Activated CD8-positive, alpha-beta memory T cell treated with anti-CD3 and anti-CD28 coated beads, Interleukin-2, amount 10 ng/mL, durations not matched to agents 7 days and 5 days (primary cell): ENCODE results near the gene HOXD10. TPM values are rescaled to one million over a fixed set of nuclear protein-coding genes. Genes with fewer than 3 reads are reported as not detected.

Experiments
- ATAC-seq: fragments of 150-1000 bp; cut with Tn5 transposase; one replicate; pipeline ENCODE4 v1.10.0; 2021; ENCODE audit warnings: moderate library complexity
- CTCF ChIA-PET: fragments of 350-600 bp; sonication (Branson Sonifier 250); formaldehyde crosslinking; loops from one replicate; lab custom pipeline; 2021; ENCODE audit warnings: antibody characterized with exemption; lab: Charles Lee
- DNase-seq: peaks from one replicate; pipeline ENCODE4 v3.0.0-alpha.2; 2020
- H3K27ac Mint-ChIP-seq: one replicate; pipeline ENCODE4 v1.8.0; 2021; ENCODE audit warnings: mild to moderate bottlenecking, mixed read lengths
- H3K27me3 Mint-ChIP-seq: one replicate; pipeline ENCODE4 v1.8.0; 2021; ENCODE audit warnings: mixed read lengths
- H3K36me3 Mint-ChIP-seq: one replicate; pipeline ENCODE4 v1.8.0; 2021; ENCODE audit warnings: mild to moderate bottlenecking, mixed read lengths
- H3K4me1 Mint-ChIP-seq: one replicate; pipeline ENCODE4 v1.8.0; 2021; ENCODE audit warnings: mixed read lengths
- H3K4me3 Mint-ChIP-seq: one replicate; pipeline ENCODE4 v1.8.0; 2021; ENCODE audit warnings: mild to moderate bottlenecking, moderate library complexity, mixed read lengths
- H3K9me3 Mint-ChIP-seq: one replicate; pipeline ENCODE4 v1.8.0; 2022; ENCODE audit warnings: low read depth, mixed read lengths
- total RNA-seq, 2 experiments: library from RNA; stranded (reverse); gene quantifications; one replicate each; pipeline ENCODE4 v1.2.3, GENCODE V29; 2021

Gene HOXD10
- total RNA-seq, 2 experiments from 2014 or later: not detected

DNA sequence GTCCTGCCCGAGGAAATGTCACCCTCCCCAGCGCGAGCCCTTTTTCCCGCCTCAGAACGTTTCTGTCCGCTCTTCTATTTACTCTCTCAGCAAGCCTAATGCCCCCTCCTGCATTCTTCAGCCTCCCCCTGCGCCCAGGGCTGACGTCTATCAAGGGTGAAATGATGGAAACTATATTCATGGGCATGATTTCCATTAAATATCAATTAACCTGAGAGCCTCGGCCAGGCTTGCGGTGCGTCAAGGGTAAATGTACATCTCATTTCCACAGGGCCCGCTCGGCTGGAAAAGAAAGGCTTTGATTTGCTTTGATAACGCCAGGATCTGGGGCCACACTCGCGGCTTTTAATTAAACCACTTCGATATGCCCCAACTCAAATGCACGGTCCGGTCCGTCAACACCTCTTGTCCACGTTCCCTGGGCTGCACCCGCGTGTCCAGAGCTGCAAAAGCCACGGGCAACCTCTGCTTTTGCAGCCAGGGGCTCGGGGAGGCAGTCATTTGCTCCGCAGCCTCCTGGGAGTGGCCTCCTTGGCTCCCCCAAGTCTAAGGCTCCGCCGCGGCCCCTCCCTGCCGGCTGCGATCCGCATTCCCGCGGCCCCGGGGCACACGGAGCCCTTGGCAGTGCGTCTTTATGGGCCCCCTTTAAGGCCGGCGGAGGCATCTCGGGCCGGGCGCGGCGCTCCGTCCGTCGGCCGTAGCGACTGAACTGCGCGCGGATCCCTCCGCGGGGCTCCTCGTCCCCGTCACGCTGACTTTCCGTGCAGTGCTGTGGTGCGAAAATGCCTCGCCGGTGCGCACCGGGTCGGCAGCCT, 12.6 kb downstream of the HOXD10 start, which contains the start of gene HOXD8:
Gene HOXD8 (plus strand): TSS at position 724 of the 815 bp plus-strand sequence. CDS start 662 bp downstream, outside the sequence.
- DNase-seq (no peak), ATAC-seq (no peak)
- Mint-ChIP-seq H3K27ac (peak within 1 kb of the TSS; percentile 68), H3K4me3 (peak within 1 kb of the TSS; percentile 39), H3K9me3 (no peaks in the 10 kb centered on the region), H3K27me3 (peaks cover 89% of the 10 kb centered on the region), H3K36me3 (peaks cover 4% of the 10 kb centered on the region), H3K4me1 (peaks cover 10% of the 10 kb centered on the region)
- CTCF ChIA-PET: interaction anchor here (1.0 to 3.5 kb wide), 2 partner anchors 9 to 325 kb away, joined by 3 to 24 read pairs; no protein-coding TSS in a partner anchor

GRCh38 chr2:176129813-176130146, 13.2 kb downstream of the HOXD10 start:
- Mint-ChIP-seq H3K4me1 (peaks cover 10% of the 10 kb centered on the region), H3K4me3 (no peak overlapping the region), H3K36me3 (peaks cover 4% of the 10 kb centered on the region), H3K9me3 (no peaks in the 10 kb centered on the region), H3K27ac (no peak overlapping the region), H3K27me3 (peaks cover 89% of the 10 kb centered on the region)
- CTCF ChIA-PET: interaction anchor here (1.0 to 1.4 kb wide), 2 partner anchors 9 to 507 kb away, joined by 3 read pairs; no protein-coding TSS in a partner anchor
- ATAC-seq (no peak), DNase-seq (no peak)

- peaks cover 4% of the 10 kb centered on the region for H3K36me3 Mint-ChIP-seq
- H3K4me1 Mint-ChIP-seq: peaks cover 10% of the 10 kb centered on the region
- no peak overlapping the region for H3K4me3 Mint-ChIP-seq
- CTCF ChIA-PET: interaction anchor here (0.9 to 2.6 kb wide), 6 partner anchors 10 to 684 kb away, joined by 3 to 12 read pairs (median 3); no protein-coding TSS in a partner anchor
- peaks cover 89% of the 10 kb centered on the region for H3K27me3 Mint-ChIP-seq
- peak overlapping the region; percentile 74 for H3K27ac Mint-ChIP-seq
- ATAC-seq (no peak), DNase-seq (no peak)
- no peaks in the 10 kb centered on the region for H3K9me3 Mint-ChIP-seq
These were observed 13.8 kb downstream of the HOXD10 start for GRCh38 chr2:176130147-176130956.

GRCh38 chr2:176130957-176131847, 14.6 kb downstream of the HOXD10 start:
- ATAC-seq (no peak), DNase-seq (no peak)
- Mint-ChIP-seq H3K4me1 (peaks cover 15% of the 10 kb centered on the region), H3K9me3 (no peaks in the 10 kb centered on the region), H3K36me3 (peaks cover 4% of the 10 kb centered on the region), H3K27ac (peak overlapping the region; percentile 74), H3K4me3 (no peak overlapping the region), H3K27me3 (peaks cover 89% of the 10 kb centered on the region)
- CTCF ChIA-PET: interaction anchor here (0.8 to 2.8 kb wide), 14 partner anchors 9 to 1017 kb away, joined by 3 to 12 read pairs (median 4); no protein-coding TSS in a partner anchor

- CTCF ChIA-PET: interaction anchor here (0.6 to 2.8 kb wide), 10 partner anchors 9 to 1017 kb away, joined by 3 to 12 read pairs (median 6); no protein-coding TSS in a partner anchor
- no peaks in the 10 kb centered on the region for H3K9me3 Mint-ChIP-seq
- H3K4me1 Mint-ChIP-seq: peaks cover 15% of the 10 kb centered on the region
- H3K36me3 Mint-ChIP-seq: peaks cover 4% of the 10 kb centered on the region
- no peak overlapping the region for H3K4me3 Mint-ChIP-seq
- ATAC-seq: no peak
- peaks cover 87% of the 10 kb centered on the region for H3K27me3 Mint-ChIP-seq
- DNase-seq: no peak
- H3K27ac Mint-ChIP-seq: no peak overlapping the region
These were observed 15.2 kb downstream of the HOXD10 start for GRCh38 chr2:176131848-176132158.

GRCh38 chr2:176132205-176133171, 15.9 kb downstream of the HOXD10 start:
- Mint-ChIP-seq H3K4me1 (peaks cover 15% of the 10 kb centered on the region), H3K27me3 (peaks cover 88% of the 10 kb centered on the region), H3K9me3 (no peaks in the 10 kb centered on the region), H3K4me3 (peak overlapping the region; percentile 61), H3K36me3 (peaks cover 4% of the 10 kb centered on the region), H3K27ac (no peak overlapping the region)
- ATAC-seq (no peak), DNase-seq (no peak)
- CTCF ChIA-PET: interaction anchor here (0.6 to 2.8 kb wide), 12 partner anchors 8 to 1016 kb away, joined by 3 to 12 read pairs (median 6); no protein-coding TSS in a partner anchor

- Mint-ChIP-seq H3K9me3 (no peaks in the 10 kb centered on the region), H3K4me3 (no peak overlapping the region), H3K27me3 (peaks cover 88% of the 10 kb centered on the region), H3K4me1 (peaks cover 15% of the 10 kb centered on the region), H3K27ac (no peak overlapping the region), H3K36me3 (peaks cover 2% of the 10 kb centered on the region)
- no peak for ATAC-seq
- DNase-seq: no peak
- CTCF ChIA-PET: interaction anchor here (0.9 to 2.8 kb wide), 5 partner anchors 10 to 322 kb away, joined by 3 to 10 read pairs (median 7); no protein-coding TSS in a partner anchor
These were observed 16.8 kb downstream of the HOXD10 start for GRCh38 chr2:176133389-176133788.

- Mint-ChIP-seq H3K27me3 (peaks cover 88% of the 10 kb centered on the region), H3K27ac (no peak overlapping the region), H3K4me3 (no peak overlapping the region), H3K4me1 (peaks cover 16% of the 10 kb centered on the region), H3K36me3 (no peaks in the 10 kb centered on the region), H3K9me3 (no peaks in the 10 kb centered on the region)
- ATAC-seq: no peak
- DNase-seq: no peak
- CTCF ChIA-PET: interaction anchor here (0.9 to 2.8 kb wide), 4 partner anchors 10 to 503 kb away, joined by 3 to 7 read pairs (median 6); no protein-coding TSS in a partner anchor
These were observed 17.5 kb downstream of the HOXD10 start for GRCh38 chr2:176134035-176134434.

DNA sequence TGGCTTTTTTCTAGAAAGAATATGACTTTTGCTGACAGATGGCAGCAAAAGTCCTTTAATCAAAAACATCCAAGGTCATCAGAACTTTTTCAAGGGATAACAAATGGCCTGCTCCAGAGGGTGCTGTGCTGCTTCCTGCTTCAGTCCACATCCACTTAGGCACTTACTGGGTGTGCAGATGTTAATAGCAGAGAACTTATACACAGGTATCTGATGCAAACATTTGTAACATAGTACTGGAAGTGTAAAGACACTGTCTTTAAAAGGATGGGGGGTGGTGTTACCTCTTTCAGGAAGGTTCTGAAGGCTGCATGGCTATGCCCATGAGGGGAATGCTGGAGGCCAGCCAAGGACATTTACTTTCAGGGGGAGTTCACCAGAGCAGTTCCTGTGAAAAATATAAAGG, 18.5 kb downstream of the HOXD10 start:
- no peaks in the 10 kb centered on the region for H3K9me3 Mint-ChIP-seq
- peaks cover 23% of the 10 kb centered on the region for H3K4me1 Mint-ChIP-seq
- H3K4me3 Mint-ChIP-seq: no peak overlapping the region
- ATAC-seq: no peak
- peaks cover 2% of the 10 kb centered on the region for H3K36me3 Mint-ChIP-seq
- peaks cover 90% of the 10 kb centered on the region for H3K27me3 Mint-ChIP-seq
- CTCF ChIA-PET: no interaction called here
- H3K27ac Mint-ChIP-seq: no peak overlapping the region
- no peak for DNase-seq

DNA sequence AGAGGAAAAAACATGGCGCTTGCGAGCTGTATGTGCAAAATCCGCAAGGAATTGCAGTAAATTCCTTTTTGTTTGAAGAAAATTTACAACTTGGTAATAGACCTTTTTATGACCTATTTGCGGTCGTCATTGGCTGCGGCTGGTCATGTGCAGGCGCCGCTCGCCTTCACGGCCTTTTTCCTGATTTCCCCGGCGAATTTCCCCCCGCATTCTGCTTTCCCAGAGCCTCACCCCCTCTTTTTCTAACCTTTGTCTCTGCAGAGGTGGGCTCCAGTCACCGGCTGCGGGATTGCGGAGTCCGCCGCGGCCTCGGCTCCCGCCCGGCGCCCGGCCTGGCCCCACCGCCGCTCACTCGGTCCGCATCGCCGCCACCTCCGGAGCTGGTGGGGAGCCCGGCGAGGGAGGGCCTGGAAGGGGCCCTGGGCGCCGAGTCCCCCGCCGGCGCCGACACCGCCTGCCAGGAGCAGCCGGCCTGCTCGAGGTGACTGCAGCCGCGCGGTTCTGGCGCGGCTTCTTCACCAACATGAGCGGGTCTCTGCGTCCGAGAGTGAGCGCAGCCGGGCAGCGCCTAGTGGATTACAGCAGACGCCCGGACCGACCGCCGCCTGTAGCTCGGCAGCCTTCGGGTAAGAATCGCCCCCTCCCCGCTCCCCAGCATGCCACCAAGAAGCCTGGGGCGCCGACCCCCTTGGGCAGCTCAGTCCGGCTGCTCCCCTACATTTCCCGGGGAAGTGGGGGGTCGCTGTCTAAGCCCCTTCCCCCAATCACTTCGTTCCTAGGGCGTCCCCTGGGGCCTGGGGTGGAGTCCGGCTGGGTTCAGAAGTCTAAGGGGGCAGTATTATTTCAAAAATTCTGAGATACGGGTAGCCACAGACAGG, 20.0 kb downstream of the HOXD10 start:
- Mint-ChIP-seq H3K4me3 (no peak overlapping the region), H3K27me3 (peaks cover 89% of the 10 kb centered on the region), H3K27ac (no peak overlapping the region), H3K9me3 (no peaks in the 10 kb centered on the region), H3K4me1 (peaks cover 20% of the 10 kb centered on the region), H3K36me3 (peaks cover 2% of the 10 kb centered on the region)
- no peak for ATAC-seq
- no peak for DNase-seq
- CTCF ChIA-PET: interaction anchor here (0.8 to 1.0 kb wide), 2 partner anchors 9 to 318 kb away, joined by 3 read pairs; no protein-coding TSS in a partner anchor

- DNase-seq (no peak), ATAC-seq (no peak)
- Mint-ChIP-seq H3K27me3 (peaks cover 91% of the 10 kb centered on the region), H3K27ac (no peak overlapping the region), H3K4me3 (no peak overlapping the region), H3K36me3 (peaks cover 2% of the 10 kb centered on the region), H3K9me3 (no peaks in the 10 kb centered on the region), H3K4me1 (peaks cover 17% of the 10 kb centered on the region)
- CTCF ChIA-PET: no interaction called here
These were observed 20.6 kb downstream of the HOXD10 start for GRCh38 chr2:176137252-176137580.
